Thyroid gland (tissue), 4 donors: ENCODE measurements around the gene CA12. TPM values are rescaled to one million over a fixed set of nuclear protein-coding genes. Genes with fewer than 3 reads are reported as not detected.

Source experiments
- DNase-seq, 2 donors: peaks; one replicate each; pipeline ENCODE4 v3.0.0-alpha.2; 2019
- H3K27ac ChIP-seq, 3 donors: fragments of 200-600 bp; sonication (generic); 1 replicate in 2 of 3; 2 replicates in 1 of 3; pipeline ENCODE4 v1.5.1; 2016 to 2019; ENCODE audit warnings: mild to moderate bottlenecking in 1 of 3, moderate library complexity in 1 of 3
- H3K27me3 ChIP-seq: fragments of 200-600 bp; sonication (generic); one replicate; pipeline ENCODE4 v1.5.1; 2019
- H3K36me3 ChIP-seq, 2 donors: fragments of 200-600 bp; sonication (generic); one replicate each; pipeline ENCODE4 v1.5.1; 2016 to 2019
- H3K4me1 ChIP-seq, 2 donors: fragments of 200-600 bp; sonication (generic); one replicate each; pipeline ENCODE4 v1.5.1; 2017 to 2019
- H3K4me3 ChIP-seq, 3 donors: fragments of 200-600 bp; sonication (generic); replicated peaks in 1 of 3; 1 replicate in 2 of 3; 2 replicates in 1 of 3; pipeline ENCODE4 v1.5.1; 2016; ENCODE audit warnings: mild to moderate bottlenecking in 1 of 3
- H3K9me3 ChIP-seq: fragments of 200-600 bp; sonication (generic); one replicate; pipeline ENCODE4 v1.5.1; 2017
- CTCF ChIP-seq, 6 experiments: fragments of 200-600 bp in 3 of 6; fragments of 450-650 bp in 3 of 6; sonication (generic) in 3 of 6; IDR thresholded peaks; one replicate each; pipeline ENCODE4 v1.5.1; 2016 to 2019; ENCODE audit warnings: antibody characterized with exemption in 6 of 6, mild to moderate bottlenecking in 2 of 6, inconsistent platforms in 1 of 6, moderate library complexity in 1 of 6
- POLR2A ChIP-seq, 2 donors: fragments of 450-650 bp; IDR thresholded peaks; one replicate each; pipeline ENCODE4 v1.6.1; 2017; ENCODE audit warnings: antibody characterized with exemption in 2 of 2, mild to moderate bottlenecking in 2 of 2, moderate library complexity in 1 of 2
- WGBS, 2 donors: methylation state at CpG; one replicate each; pipeline ENCODE4 v1.1.5; 2017; 5-methylcytosine and 5-hydroxymethylcytosine counted together
- intact Hi-C: fragments of 100-400 bp; cut with DNase I; formaldehyde crosslinking; loops from one replicate; pipeline ENCODE4 v1.15.1; 2023
- total RNA-seq, 4 donors: library from RNA; depleted of rRNA; stranded (reverse); fragments of >200 nt; gene quantifications; one replicate each; pipeline ENCODE4 v1.2.3, GENCODE V29; 2016

Gene CA12
- total RNA-seq, 4 donors from 2014 or later, result 0.33 to 21.9 (median 4.3) TPM

DNA sequence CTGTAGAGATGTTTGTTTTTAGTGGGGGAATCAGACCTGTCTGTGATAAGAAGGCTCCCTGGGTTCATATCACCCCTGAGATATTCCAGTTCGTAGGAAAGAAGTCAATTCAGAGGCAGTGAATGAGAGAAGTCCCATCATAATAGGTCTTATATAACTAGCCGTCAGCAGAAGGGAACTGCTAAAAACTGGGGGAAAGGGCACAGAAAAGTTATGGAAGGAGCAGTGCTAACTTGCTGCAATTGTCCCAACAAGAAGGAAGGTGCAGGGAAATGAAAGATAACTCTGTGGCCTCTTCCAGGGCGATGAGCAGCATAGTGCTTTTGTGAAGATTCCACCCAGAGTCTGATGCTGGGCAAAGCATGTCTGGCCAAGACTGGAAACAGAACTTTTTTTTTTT, 9.0 kb upstream of the CA12 start:
- Histone ChIP-seq H3K27me3 (no peaks in the 10 kb centered on the region), H3K9me3 (no peaks in the 10 kb centered on the region), H3K4me3 (no peak overlapping the region), H3K27ac (peak overlapping the region; percentile 45 to 84 (median 60)), H3K4me1 (peaks cover 18 to 57% of the 10 kb centered on the region in 2 donors), H3K36me3 (no peaks in the 10 kb centered on the region)
- intact Hi-C loops, result no loop called here
- TF ChIP-seq CTCF (IDR thresholded peaks at IDR 0.05), result no peak
- TF ChIP-seq POLR2A (IDR thresholded peaks at IDR 0.05), result no peak
- no peak for DNase-seq
- 42 to 48% methylated on average over 3 of the region's 3 CpGs for WGBS, 2 donors

DNA sequence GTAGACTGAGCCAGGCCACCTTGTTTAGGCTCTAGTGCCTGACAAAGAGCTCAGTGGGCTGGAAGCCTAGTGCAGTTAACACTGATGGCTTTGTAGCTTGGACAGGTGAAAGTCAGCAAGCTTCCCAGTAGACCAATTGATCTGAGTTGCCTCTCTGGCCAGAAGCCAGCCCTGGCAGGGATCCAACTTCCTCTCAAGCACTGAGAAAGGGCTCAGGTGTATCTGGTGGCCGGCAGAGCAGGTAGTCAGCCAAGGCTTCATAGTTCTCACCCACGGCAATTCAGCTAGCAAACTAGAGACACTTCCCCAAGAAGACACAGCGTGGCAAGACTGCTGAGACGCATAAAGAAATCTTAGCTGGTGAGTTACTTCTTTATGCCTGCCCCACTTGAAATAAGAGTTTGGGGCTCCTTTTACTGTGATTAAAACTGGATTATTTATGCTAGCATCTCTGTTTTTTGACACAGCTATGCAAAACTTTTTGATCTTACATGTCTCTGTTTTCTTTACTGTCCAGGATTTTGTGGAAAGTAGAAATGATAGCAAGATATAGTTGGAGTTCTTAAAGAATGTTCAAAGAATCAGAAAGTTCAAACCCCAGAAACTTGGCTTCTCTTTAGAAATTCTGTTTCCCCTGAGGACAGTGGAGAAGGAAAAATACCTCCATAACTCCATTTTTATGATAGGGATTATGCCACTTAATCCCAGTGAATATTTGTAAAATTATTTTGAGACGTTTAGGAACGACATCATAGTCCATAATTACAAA, 8.4 kb upstream of the CA12 start:
- Histone ChIP-seq H3K4me1 (peaks cover 18 to 54% of the 10 kb centered on the region in 2 donors), H3K27ac (peak overlapping the region; percentile 45 to 84 (median 60)), H3K9me3 (no peaks in the 10 kb centered on the region), H3K36me3 (no peaks in the 10 kb centered on the region), H3K4me3 (no peak overlapping the region), H3K27me3 (no peaks in the 10 kb centered on the region)
- no peak for TF ChIP-seq CTCF (IDR thresholded peaks at IDR 0.05)
- TF ChIP-seq POLR2A (IDR thresholded peaks at IDR 0.05), result peak in 1 of 2 donors; percentile 27
- peak; percentile 98 to 99 for DNase-seq
- 30 to 46% methylated on average over 6 of the region's 6 CpGs for WGBS, 2 donors
- intact Hi-C loops, result no loop called here

DNA sequence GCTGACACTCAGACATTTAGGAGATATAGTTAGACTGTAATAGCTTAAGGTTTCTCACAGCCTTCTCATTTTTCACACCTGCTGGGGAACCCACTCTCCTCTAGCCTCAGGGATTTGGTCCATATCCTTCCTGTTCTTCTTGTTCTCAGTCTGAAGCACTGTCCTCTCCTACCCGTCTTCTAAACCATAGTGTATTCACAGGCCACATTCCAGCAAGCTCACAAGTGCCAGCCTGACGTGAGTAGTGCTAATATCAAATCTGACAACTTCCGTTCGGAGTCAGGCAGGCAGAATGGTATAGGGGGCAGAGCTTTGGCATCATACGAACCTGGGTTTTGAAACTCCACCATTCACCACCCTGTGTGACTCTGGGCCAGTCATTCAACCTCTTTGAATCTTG, 6.9 kb upstream of the CA12 start:
- TF ChIP-seq POLR2A (IDR thresholded peaks at IDR 0.05) (peak in 1 of 2 donors; percentile 9), CTCF (IDR thresholded peaks at IDR 0.05) (no peak)
- DNase-seq, result peak in 1 of 2 donors; percentile 64
- no peak overlapping the region for H3K4me3 ChIP-seq
- peaks cover 18 to 54% of the 10 kb centered on the region in 2 donors for H3K4me1 ChIP-seq
- peak overlapping the region; percentile 21 to 84 (median 40) for H3K27ac ChIP-seq
- H3K27me3 ChIP-seq, result no peaks in the 10 kb centered on the region
- H3K36me3 ChIP-seq, result no peaks in the 10 kb centered on the region
- intact Hi-C loops, result no loop called here
- WGBS, 2 donors, result 67 to 77% methylated on average over 5 of the region's 5 CpGs
- no peaks in the 10 kb centered on the region for H3K9me3 ChIP-seq

DNA sequence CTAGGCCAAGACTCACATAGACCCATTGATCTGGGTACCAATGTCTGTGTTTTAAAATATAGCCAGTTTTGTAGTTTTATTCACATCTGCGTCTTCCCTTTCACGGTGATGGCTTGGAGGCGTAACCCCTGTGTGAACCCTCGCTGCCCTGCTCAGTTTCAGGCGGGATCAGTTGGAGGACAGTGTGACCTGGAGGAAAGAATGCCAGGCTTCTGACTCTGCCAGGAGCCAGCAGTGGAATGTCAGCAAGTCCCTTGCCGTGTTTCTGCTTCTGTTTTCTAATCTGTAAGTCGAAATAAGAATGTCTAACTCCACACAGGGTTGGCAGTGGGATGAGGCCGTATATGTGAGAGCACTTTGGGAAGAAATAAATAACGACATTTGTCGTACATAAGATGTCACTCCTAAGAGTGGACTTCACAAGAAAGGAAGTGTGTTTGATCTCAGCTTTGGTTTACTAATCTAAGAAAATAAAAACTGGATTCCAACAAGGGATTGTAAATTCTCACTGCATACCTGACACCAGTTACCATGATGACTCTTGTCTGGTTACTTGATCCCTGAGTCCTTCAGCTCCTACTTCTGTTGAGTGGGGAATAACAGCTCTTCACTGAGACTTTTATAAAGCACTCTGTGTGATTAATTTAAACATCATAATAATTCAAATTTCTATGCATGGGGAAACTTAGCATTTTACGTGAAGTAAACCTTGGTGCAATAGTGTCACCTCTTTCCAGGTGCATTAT, 6.3 kb upstream of the CA12 start:
- Histone ChIP-seq H3K27ac (peak overlapping the region; percentile 21 to 84 (median 40)), H3K27me3 (no peaks in the 10 kb centered on the region), H3K4me3 (no peak overlapping the region), H3K4me1 (peaks cover 18 to 49% of the 10 kb centered on the region in 2 donors), H3K36me3 (no peaks in the 10 kb centered on the region), H3K9me3 (no peaks in the 10 kb centered on the region)
- TF ChIP-seq POLR2A (IDR thresholded peaks at IDR 0.05), result no peak
- TF ChIP-seq CTCF (IDR thresholded peaks at IDR 0.05), result no peak
- 52 to 78% methylated on average over 11 of the region's 11 CpGs for WGBS, 2 donors
- intact Hi-C loops, result no loop called here
- peak; percentile 8 to 61 for DNase-seq
